ENCODE results near the gene PAQR4. TPM values are rescaled to one million over a fixed set of nuclear protein-coding genes. Genes with fewer than 3 reads are reported as not detected.
A peak's percentile ranks its signal among the peaks of the same experiment; 100 is the strongest.

The PAQR4 gene
- total RNA-seq, 2 experiments from 2014 or later: 29.4 to 30.4 TPM

DNA sequence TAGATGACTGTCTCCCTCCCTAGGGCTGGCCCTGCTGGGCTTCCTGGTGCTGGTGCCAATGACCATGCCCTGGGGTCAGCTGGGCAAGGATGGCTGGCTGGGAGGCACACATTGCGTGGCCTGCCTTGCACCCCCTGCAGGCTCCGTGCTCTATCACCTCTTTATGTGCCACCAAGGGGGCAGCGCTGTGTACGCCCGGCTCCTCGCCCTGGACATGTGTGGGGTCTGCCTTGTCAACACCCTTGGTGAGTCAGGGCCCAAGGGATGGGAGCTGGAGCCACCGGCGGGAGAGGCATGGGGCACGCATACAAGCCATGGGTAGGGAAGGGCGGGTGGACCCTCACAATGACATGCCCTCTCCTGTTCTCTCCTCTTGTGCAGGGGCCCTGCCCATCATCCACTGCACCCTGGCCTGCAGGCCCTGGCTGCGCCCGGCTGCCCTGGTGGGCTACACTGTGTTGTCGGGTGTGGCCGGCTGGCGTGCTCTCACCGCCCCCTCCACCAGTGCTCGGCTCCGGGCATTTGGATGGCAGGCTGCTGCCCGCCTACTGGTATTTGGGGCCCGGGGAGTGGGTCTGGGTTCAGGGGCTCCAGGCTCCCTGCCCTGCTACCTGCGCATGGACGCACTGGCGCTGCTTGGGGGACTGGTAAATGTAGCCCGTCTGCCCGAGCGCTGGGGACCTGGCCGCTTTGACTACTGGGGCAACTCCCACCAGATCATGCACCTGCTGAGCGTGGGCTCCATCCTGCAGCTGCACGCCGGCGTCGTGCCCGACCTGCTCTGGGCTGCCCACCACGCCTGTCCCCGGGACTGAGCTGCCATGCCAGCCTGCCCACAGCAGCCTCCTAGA is 2.2 kb downstream of the PAQR4 start:
- ATAC-seq: no peak
- Mint-ChIP-seq H3K4me3 (peak overlapping the region; percentile 79), H3K27ac (no peak overlapping the region), H3K27me3 (peaks cover 8% of the 10 kb centered on the region), H3K9me3 (no peaks in the 10 kb centered on the region), H3K4me1 (ENCODE audit: low read depth) (peaks cover 16% of the 10 kb centered on the region), H3K36me3 (ENCODE audit: low read depth) (peaks cover 32% of the 10 kb centered on the region)
- DNase-seq: no peak
- TF ChIP-seq, protein P1, sequence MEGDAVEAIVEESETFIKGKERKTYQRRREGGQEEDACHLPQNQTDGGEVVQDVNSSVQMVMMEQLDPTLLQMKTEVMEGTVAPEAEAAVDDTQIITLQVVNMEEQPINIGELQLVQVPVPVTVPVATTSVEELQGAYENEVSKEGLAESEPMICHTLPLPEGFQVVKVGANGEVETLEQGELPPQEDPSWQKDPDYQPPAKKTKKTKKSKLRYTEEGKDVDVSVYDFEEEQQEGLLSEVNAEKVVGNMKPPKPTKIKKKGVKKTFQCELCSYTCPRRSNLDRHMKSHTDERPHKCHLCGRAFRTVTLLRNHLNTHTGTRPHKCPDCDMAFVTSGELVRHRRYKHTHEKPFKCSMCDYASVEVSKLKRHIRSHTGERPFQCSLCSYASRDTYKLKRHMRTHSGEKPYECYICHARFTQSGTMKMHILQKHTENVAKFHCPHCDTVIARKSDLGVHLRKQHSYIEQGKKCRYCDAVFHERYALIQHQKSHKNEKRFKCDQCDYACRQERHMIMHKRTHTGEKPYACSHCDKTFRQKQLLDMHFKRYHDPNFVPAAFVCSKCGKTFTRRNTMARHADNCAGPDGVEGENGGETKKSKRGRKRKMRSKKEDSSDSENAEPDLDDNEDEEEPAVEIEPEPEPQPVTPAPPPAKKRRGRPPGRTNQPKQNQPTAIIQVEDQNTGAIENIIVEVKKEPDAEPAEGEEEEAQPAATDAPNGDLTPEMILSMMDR (IDR thresholded peaks at IDR 0.05): no peak
- CTCF ChIA-PET: interaction anchor here (1.2 to 2.1 kb wide), 2 partner anchors 10 to 56 kb away, joined by 3 to 6 read pairs; no protein-coding TSS in a partner anchor
- POLR2A ChIA-PET: interaction anchor here (1.1 to 2.2 kb wide), 4 partner anchors 9 to 107 kb away, joined by 3 to 16 read pairs (median 4); partner anchors contain the start of gene PKMYT1
- intact Hi-C loops (cut with micrococcal nuclease): no loop called here

DNA sequence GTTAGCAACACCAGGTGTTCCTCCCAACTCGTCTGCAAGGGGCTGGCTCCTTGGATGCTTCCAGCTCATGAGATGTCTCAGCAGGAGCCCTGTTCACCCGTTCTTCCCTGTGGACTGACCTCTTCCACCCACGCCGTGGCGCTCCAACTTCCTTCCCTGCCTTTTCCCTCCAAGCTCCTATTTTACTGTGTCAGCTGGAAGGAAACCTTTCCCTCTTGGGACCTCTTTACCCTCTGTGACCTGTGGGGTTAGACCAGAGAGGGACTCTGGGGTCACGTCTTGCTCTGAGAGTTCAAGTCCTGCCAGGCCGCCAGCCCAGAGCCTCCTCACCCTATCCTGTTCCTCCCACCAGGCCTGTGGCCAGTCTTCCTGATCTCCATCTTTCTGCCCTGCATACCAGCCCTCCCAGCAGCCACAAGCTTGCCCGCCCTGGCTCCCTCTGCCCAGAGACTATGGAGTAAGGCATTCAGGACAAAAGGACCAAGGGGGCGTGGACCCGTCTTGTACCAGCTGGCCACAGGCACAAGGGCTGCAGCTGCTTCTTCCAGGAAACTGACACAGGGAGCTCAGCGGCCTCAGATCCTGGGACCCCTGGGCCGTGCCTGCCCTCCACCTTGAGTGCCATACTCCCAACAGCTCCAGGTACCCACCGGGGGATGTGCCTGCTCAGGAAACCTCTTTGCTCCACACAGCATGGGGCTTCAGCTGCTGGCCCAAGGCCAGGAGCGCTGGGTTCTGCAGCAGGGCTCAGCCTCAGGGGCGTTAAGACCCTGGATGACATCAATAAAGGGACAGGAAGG is 3.0 kb downstream of the PAQR4 start:
- ChIA-PET CTCF (interaction anchor here (0.8 to 2.1 kb wide), 4 partner anchors 9 to 55 kb away, joined by 3 to 6 read pairs (median 4); partner anchors contain the start of gene KREMEN2), POLR2A (interaction anchor here (1.1 to 2.2 kb wide), 4 partner anchors 8 to 106 kb away, joined by 3 to 16 read pairs (median 4); partner anchors contain the start of gene PKMYT1)
- ATAC-seq (no peak), DNase-seq (no peak)
- H3K4me3 Mint-ChIP-seq: no peak overlapping the region
- peaks cover 16% of the 10 kb centered on the region for H3K4me1 Mint-ChIP-seq (ENCODE audit: low read depth)
- H3K9me3 Mint-ChIP-seq: no peaks in the 10 kb centered on the region
- peaks cover 40% of the 10 kb centered on the region for H3K36me3 Mint-ChIP-seq (ENCODE audit: low read depth)
- TF ChIP-seq, protein P1 (IDR thresholded peaks at IDR 0.05): no peak
- peaks cover 8% of the 10 kb centered on the region for H3K27me3 Mint-ChIP-seq
- H3K27ac Mint-ChIP-seq: no peak overlapping the region
- intact Hi-C loops (cut with micrococcal nuclease): no loop called here

DNA sequence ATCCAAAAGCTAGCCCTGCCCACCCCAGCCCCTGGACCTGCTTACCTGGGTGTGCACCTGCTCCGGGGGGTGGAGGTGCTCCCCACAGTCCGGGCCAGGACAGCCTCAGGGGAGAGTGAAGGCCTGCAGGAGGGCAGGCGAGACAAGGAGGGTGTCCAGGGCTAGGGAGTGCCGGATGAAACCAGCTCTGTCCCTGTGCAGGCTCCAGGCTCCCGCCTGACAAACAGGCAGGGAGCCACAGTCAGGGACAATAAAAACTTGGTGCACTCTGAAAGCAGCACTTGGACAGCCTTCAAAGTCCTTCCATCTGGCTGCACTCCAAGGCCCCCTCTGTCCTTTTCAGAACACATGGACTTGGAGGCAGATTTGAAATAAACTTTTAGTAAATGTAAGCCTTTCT is 3.9 kb downstream of the PAQR4 start:
- DNase-seq (no peak), ATAC-seq (no peak)
- ChIA-PET POLR2A (interaction anchor here (1.5 to 1.7 kb wide), 2 partner anchors 17 to 28 kb away, joined by 3 to 5 read pairs; no protein-coding TSS in a partner anchor), CTCF (interaction anchor here (1.2 to 2.1 kb wide), 2 partner anchors 8 to 54 kb away, joined by 3 to 6 read pairs; no protein-coding TSS in a partner anchor)
- Mint-ChIP-seq H3K27me3 (peaks cover 5% of the 10 kb centered on the region), H3K27ac (no peak overlapping the region), H3K36me3 (ENCODE audit: low read depth) (peaks cover 48% of the 10 kb centered on the region), H3K4me1 (ENCODE audit: low read depth) (peaks cover 14% of the 10 kb centered on the region), H3K4me3 (no peak overlapping the region), H3K9me3 (no peaks in the 10 kb centered on the region)
- TF ChIP-seq, protein P1 (IDR thresholded peaks at IDR 0.05): no peak
- intact Hi-C loops (cut with micrococcal nuclease): no loop called here

DNA sequence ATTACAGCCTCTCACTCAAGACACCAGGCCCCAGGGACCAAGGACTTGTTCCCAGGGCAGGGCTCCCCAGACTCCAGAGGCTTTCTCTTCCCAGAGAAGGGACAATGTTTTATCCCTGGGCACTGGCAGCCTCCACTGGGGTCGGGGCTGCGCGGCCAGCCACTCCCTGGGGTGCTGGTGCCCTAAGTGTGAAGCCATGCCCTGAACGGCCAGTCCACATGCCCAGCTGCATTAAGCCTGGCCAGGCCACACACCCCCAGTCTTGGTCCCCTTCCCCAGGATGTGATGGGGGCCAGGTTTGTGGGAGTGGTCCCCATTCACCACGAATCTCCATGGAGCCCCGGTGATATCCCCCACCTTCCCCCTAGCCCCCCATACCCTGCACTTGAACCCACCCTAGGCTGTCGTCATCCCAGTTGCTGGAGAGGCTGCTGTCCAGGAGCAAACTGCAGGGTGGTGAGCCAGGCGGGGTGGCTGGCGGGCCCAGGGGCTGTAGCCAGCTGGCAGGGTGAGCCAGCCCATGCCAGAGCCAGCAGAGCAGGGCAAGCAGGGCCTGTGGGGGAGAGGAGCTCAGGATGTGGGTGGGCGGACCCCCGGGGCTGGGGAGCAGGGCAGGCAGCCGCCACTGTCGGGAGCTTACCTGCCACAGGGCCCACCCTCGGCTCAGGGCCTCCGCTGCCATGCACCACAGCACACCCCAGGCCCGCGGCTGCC is 4.6 kb downstream of the PAQR4 start:
- Mint-ChIP-seq H3K36me3 (ENCODE audit: low read depth) (peaks cover 51% of the 10 kb centered on the region), H3K4me3 (no peak overlapping the region), H3K27ac (no peak overlapping the region), H3K27me3 (no peaks in the 10 kb centered on the region), H3K9me3 (no peaks in the 10 kb centered on the region), H3K4me1 (ENCODE audit: low read depth) (peaks cover 9% of the 10 kb centered on the region)
- ChIA-PET POLR2A (interaction anchor here (0.6 to 0.7 kb wide), 2 partner anchors 9 to 24 kb away, joined by 3 read pairs; no protein-coding TSS in a partner anchor), CTCF (interaction anchor here (2.1 kb wide), 1 partner anchor 53 kb away, joined by 6 read pairs; no protein-coding TSS in a partner anchor)
- TF ChIP-seq, protein P1 (IDR thresholded peaks at IDR 0.05): no peak
- ATAC-seq (no peak), DNase-seq (no peak)
- intact Hi-C loops (cut with micrococcal nuclease): no loop called here
